GM12878 (cell line): ENCODE data around the gene HHAT. TPM values are rescaled to one million over a fixed set of nuclear protein-coding genes. Genes with fewer than 3 reads are reported as not detected.

ENCODE experiments used
- ATAC-seq: fragments of 200-7000 bp; cut with Tn5 transposase; 3 replicates; pipeline ENCODE4 v1.9.1; 2020; ENCODE audit warnings: mild to moderate bottlenecking, moderate library complexity
- BruUV-seq: library from RNA; stranded (reverse); fragments of 400-500 nt; replicated peaks from 2 replicates; lab custom pipeline; 2021; lab: Mats Ljungman, UMichigan
- CTCF ChIA-PET: fragments of 300-600 bp; sonication (Branson Sonifier 250); formaldehyde crosslinking; extraction: SDS; loops from one replicate; lab custom pipeline; 2021; ENCODE audit warnings: inconsistent platforms; lab: Yijun Ruan, JAX
- POLR2A ChIA-PET: fragments of 350-600 bp; formaldehyde crosslinking; extraction: SDS; loops from one replicate; lab custom pipeline; 2021; ENCODE audit warnings: inconsistent platforms; lab: Charles Lee
- RAD21 ChIA-PET: fragments of 300-600 bp; sonication (Branson Sonifier 250); formaldehyde crosslinking; loops from one replicate; lab custom pipeline; 2023; ENCODE audit warnings: antibody characterized with exemption; ENCODE audit not compliant: unreplicated experiment; lab: Charles Lee
- SMC1A ChIA-PET: fragments of 300-600 bp; sonication (Branson Sonifier 250); formaldehyde crosslinking; loops from one replicate; lab custom pipeline; 2023; ENCODE audit not compliant: unreplicated experiment, uncharacterized antibody; lab: Charles Lee
- DNase-seq: peaks from one replicate; pipeline ENCODE4 v3.0.0-alpha.2; 2011; ENCODE audit warnings: low read depth, low spot score
- FAIRE-seq: peaks from 3 replicates; lab custom pipeline; 2011; peaks lifted over from hg19 to GRCh38; lab: Jason Lieb, UNC
- H2AFZ ChIP-seq: 2 replicates; pipeline ENCODE4 v1.6.0; 2011; ENCODE audit warnings: low read depth, low read length, control low read depth; ENCODE audit not compliant: control insufficient read depth
- H3K27ac ChIP-seq: 2 replicates; pipeline ENCODE4 v1.5.1; 2011; ENCODE audit warnings: control low read depth; ENCODE audit not compliant: control insufficient read depth, insufficient read depth
- H3K27me3 ChIP-seq, 2 experiments: replicated peaks in 1 of 2; 2 replicates each; pipeline versions ENCODE4 v1.6.0 to v1.6.1; 2011; ENCODE audit warnings: low read length in 1 of 2; ENCODE audit not compliant: control insufficient read depth in 2 of 2, insufficient read depth in 2 of 2
- H3K36me3 ChIP-seq, 2 experiments: 2 replicates each; pipeline ENCODE4 v1.5.1; 2011; ENCODE audit warnings: low read length in 1 of 2; ENCODE audit not compliant: control insufficient read depth in 2 of 2, insufficient read depth in 2 of 2
- H3K4me1 ChIP-seq: 2 replicates; pipeline ENCODE4 v1.6.1; 2011; ENCODE audit warnings: mild to moderate bottlenecking, low read length, moderate library complexity, mixed read lengths; ENCODE audit not compliant: control insufficient read depth, insufficient read depth
- H3K4me2 ChIP-seq: 2 replicates; pipeline ENCODE4 v1.6.0; 2011; ENCODE audit warnings: control low read depth; ENCODE audit not compliant: control insufficient read depth, insufficient read depth
- H3K4me3 ChIP-seq: fragments of 200-600 bp; sonication (generic); 2 replicates; pipeline ENCODE4 v1.5.1; 2016
- H3K79me2 ChIP-seq: 2 replicates; pipeline ENCODE4 v1.6.0; 2011; ENCODE audit warnings: low read length; ENCODE audit not compliant: control insufficient read depth, insufficient read depth
- H3K9ac ChIP-seq: 2 replicates; pipeline ENCODE4 v1.8.0; 2011; ENCODE audit warnings: low read length, control low read depth, mixed read lengths; ENCODE audit not compliant: control insufficient read depth, insufficient read depth
- H3K9me3 ChIP-seq: replicated peaks from 3 replicates; pipeline ENCODE4 v1.5.1; 2011; ENCODE audit warnings: mild to moderate bottlenecking, low read length; ENCODE audit not compliant: control insufficient read depth, insufficient read depth
- H4K20me1 ChIP-seq: 2 replicates; pipeline ENCODE4 v1.6.0; 2011; ENCODE audit not compliant: control insufficient read depth, insufficient read depth
- BCL11A ChIP-seq: IDR thresholded peaks from 2 replicates; pipeline ENCODE4 v1.6.1; 2011; ENCODE audit warnings: low read depth, low read length
- EP300 ChIP-seq, 2 experiments: fragments of 150-350 bp in 1 of 2; IDR thresholded peaks; 2 replicates each; pipeline ENCODE4 v1.6.1; 2011 to 2012; ENCODE audit warnings: low read depth in 2 of 2, low read length in 2 of 2, borderline replicate concordance in 1 of 2, improper control_type of control experiment in 1 of 2, inconsistent platforms in 1 of 2; ENCODE audit not compliant: control insufficient read depth in 1 of 2
- ESRRA ChIP-seq: IDR thresholded peaks from 2 replicates; pipeline ENCODE4 v1.6.1; 2012; ENCODE audit warnings: mild to moderate bottlenecking, low read length, improper control_type of control experiment
- GATAD2B ChIP-seq: fragments of 450-650 bp; conservative IDR thresholded peaks from 2 replicates; pipeline ENCODE4 v1.6.1; 2017; ENCODE audit warnings: low read depth, mild to moderate bottlenecking, moderate library complexity
- PAX8 ChIP-seq: fragments of 450-650 bp; IDR thresholded peaks from 2 replicates; pipeline ENCODE4 v1.6.1; 2017; ENCODE audit warnings: mild to moderate bottlenecking, moderate library complexity
- PML ChIP-seq: IDR thresholded peaks from 2 replicates; pipeline ENCODE4 v1.6.1; 2012; ENCODE audit warnings: low read length, inconsistent platforms
- POU2F2 ChIP-seq: IDR thresholded peaks from 3 replicates; pipeline ENCODE4 v1.6.1; 2011; ENCODE audit warnings: low read depth, mild to moderate bottlenecking, low read length, borderline replicate concordance
- RAD21 ChIP-seq: IDR thresholded peaks from 2 replicates; pipeline ENCODE4 v1.6.1; 2011; ENCODE audit warnings: mild to moderate bottlenecking, low read depth, low read length, moderate library complexity; ENCODE audit not compliant: insufficient read depth
- TBL1XR1 ChIP-seq: IDR thresholded peaks from 2 replicates; pipeline ENCODE4 v1.6.1; 2012; ENCODE audit warnings: low read depth, low read length, improper control_type of control experiment
- TCF3 ChIP-seq: IDR thresholded peaks from 2 replicates; pipeline ENCODE4 v1.6.1; 2012; ENCODE audit warnings: low read depth, mild to moderate bottlenecking, low read length, borderline replicate concordance; ENCODE audit not compliant: insufficient read depth
- ZNF207 ChIP-seq: fragments of 450-650 bp; IDR thresholded peaks from 2 replicates; pipeline ENCODE4 v1.6.1; 2014; ENCODE audit warnings: antibody characterized with exemption, mild to moderate bottlenecking, borderline replicate concordance
- whole genome bisulfite sequencing: methylation state at CpG from one replicate; pipeline ENCODE4 v1.1.6; 2016; ENCODE audit warnings: low lambda C conversion rate; ENCODE audit not compliant: insufficient replicate concordance, insufficient coverage; ENCODE audit errors: missing lambda C conversion rate; 5-methylcytosine and 5-hydroxymethylcytosine counted together
- in situ Hi-C: fragments of 300-500 bp; cut with MboI; formaldehyde crosslinking; loops from 9 replicates; pipeline ENCODE4 v1.14.3; 2018; ENCODE audit warnings: mixed read lengths
- intact Hi-C: fragments of 100-400 bp; cut with micrococcal nuclease; formaldehyde crosslinking; loops from one replicate; pipeline ENCODE4 v1.14.2; 2022; ENCODE audit not compliant: unreplicated experiment
- polyA plus RNA-seq, 11 experiments: library from polyadenylated mRNA; depleted of rRNA in 4 of 11; unstranded in 6 of 11; stranded (reverse) in 5 of 11; fragments of >200 nt; fragmentation: Nextera tagmentation in 4 of 11; fragmentation: Illumina TruSeq in 1 of 11; extraction: Ambion mirVana in 4 of 11; extraction: Trizol in 1 of 11; gene quantifications; 1 replicate in 1 of 11; 2 replicates in 10 of 11; pipeline versions ENCODE4 v1.2.1 to v1.2.3, GENCODE V29; 2011 to 2016; ENCODE audit warnings: inconsistent platforms in 2 of 11, missing spikeins in 2 of 11, low read depth in 1 of 11
- total RNA-seq, 4 experiments: library from RNA; depleted of rRNA in 3 of 4; stranded (reverse); fragments of >200 nt in 3 of 4; fragmentation: Illumina TruSeq in 1 of 4; extraction: Trizol in 1 of 4; gene quantifications; 2 replicates each; pipeline versions ENCODE4 v1.2.1 to v1.2.3, GENCODE V29; 2013 to 2021
- TF ChIP-seq, protein P1 (sequence below): fragments of 450-650 bp; IDR thresholded peaks from 2 replicates; pipeline ENCODE4 v1.6.1; 2017; ENCODE audit warnings: mild to moderate bottlenecking, low read depth, inconsistent platforms; ENCODE audit not compliant: poor library complexity, severe bottlenecking

The HHAT gene
- total and polyA plus RNA-seq, 10 of the 15 experiments (the other 5 are each of a cell fraction or from before 2014, with no cell fraction given): 1.2 to 37.6 (median 2.6) TPM

DNA sequence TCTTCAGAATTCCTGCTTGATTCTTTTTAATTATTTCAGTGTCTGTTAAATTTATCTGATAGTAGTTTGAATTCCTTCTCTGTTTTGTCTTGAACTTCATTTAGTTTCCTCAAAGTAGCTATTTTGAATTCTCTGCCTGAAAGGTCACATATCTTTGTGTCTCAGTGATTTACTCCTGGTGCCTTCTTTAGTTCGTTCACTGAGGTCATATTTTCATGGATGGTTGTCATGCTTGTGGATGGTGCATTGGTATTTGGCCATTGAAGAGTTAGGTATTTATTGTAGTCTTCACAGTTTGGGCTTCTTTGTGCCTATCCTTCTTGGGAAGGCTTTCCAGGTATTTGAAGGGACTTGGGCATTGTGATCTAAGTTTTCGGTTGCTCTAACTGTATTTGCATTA, 267.9 kb downstream of the HHAT start:
- WGBS: 65% methylated on average over 2 of the region's 2 CpGs
- ChIA-PET SMC1A (interaction anchor here (1.0 to 1.1 kb wide), 2 partner anchors 13 to 14 kb away, joined by 3 to 4 read pairs; no protein-coding TSS in a partner anchor), POLR2A (no interaction called here), CTCF (no interaction called here), RAD21 (no interaction called here)
- DNase-seq: no peak
- Histone ChIP-seq H3K9me3 (no peaks in the 10 kb centered on the region), H2AFZ (no peak overlapping the region), H3K36me3 (no peaks in the 10 kb centered on the region), H3K79me2 (no peaks in the 10 kb centered on the region), H3K27me3 (no peaks in the 10 kb centered on the region), H3K4me1 (no peaks in the 10 kb centered on the region; the same call in 1 of the 2 replicates), H3K9ac (no peak overlapping the region), H3K27ac (no peak overlapping the region), H4K20me1 (no peaks in the 10 kb centered on the region), H3K4me3 (no peak overlapping the region), H3K4me2 (no peak overlapping the region)
- no peak for FAIRE-seq
- ATAC-seq: no peak
- intact Hi-C loops: no loop called here
- no TSS peak for BruUV-seq
- TF ChIP-seq ESRRA (no peak), ZNF207 (no peak), PAX8 (no peak), TCF3 (no peak), BCL11A (no peak), EP300 (IDR thresholded peaks at IDR 0.05; ENCODE audit: borderline replicate concordance in 1 of 2, control insufficient read depth in 1 of 2, low read depth in 2 of 2, low read length in 2 of 2) (no peak), RAD21 (no peak), POU2F2 (no peak), GATAD2B (no peak), PML (no peak), TBL1XR1 (no peak)
- TF ChIP-seq, protein P1, sequence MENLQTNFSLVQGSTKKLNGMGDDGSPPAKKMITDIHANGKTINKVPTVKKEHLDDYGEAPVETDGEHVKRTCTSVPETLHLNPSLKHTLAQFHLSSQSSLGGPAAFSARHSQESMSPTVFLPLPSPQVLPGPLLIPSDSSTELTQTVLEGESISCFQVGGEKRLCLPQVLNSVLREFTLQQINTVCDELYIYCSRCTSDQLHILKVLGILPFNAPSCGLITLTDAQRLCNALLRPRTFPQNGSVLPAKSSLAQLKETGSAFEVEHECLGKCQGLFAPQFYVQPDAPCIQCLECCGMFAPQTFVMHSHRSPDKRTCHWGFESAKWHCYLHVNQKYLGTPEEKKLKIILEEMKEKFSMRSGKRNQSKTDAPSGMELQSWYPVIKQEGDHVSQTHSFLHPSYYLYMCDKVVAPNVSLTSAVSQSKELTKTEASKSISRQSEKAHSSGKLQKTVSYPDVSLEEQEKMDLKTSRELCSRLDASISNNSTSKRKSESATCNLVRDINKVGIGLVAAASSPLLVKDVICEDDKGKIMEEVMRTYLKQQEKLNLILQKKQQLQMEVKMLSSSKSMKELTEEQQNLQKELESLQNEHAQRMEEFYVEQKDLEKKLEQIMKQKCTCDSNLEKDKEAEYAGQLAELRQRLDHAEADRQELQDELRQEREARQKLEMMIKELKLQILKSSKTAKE: no peak
- in situ Hi-C loops: loop anchor here (25.0 kb wide), 1 partner anchor 341 kb away; no protein-coding TSS in a partner anchor
